ENCODE data around the gene PIEZO2.

DNA sequence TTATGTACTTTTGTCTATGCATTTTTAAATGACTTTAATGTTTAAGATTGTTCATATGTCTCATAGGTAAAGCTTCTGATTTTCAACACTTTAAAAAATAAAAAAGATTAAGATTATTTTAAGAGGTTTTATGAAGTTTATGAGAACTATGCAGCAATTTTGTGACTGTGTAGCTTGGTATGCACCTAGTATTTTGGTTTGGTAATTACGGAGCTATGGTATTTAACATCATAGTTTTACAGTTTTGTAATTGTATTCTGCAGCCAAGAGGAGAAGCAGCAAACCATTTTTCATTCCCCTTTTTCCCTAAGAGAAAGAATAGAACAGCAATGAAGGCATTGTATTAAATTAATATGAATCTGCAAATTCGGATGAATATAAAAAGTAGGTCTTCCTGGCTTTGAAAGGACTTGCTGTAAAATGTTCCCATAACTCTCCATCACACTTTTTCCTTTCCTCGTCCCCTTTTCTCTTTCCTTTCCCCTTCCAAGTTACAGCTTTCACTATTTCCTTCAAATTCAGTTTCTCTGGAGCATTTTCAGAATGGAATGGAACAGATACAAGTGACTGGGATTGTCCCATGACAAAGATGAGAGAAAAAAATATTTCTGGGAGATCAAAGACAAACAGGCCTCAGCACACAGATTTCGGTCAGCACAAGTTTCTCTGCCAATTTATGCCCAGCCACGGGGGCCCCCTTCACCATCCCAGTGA lies 26.1 kb upstream of the PIEZO2 start:
- TF ChIP-seq CTCF (IDR thresholded peaks at IDR 0.05; ENCODE audit: insufficient read depth, low read length) (no peak), POLR2AphosphoS5 (IDR thresholded peaks at IDR 0.05; ENCODE audit: low read depth) (no peak), SPI1 (IDR thresholded peaks at IDR 0.05; ENCODE audit: borderline replicate concordance, low read depth) (no peak), REST (IDR thresholded peaks at IDR 0.05; ENCODE audit: insufficient replicate concordance, low read depth) (no peak), GABPA (IDR thresholded peaks at IDR 0.05; ENCODE audit: low read depth) (no peak)
